Measurements from ENCODE around the gene ROBO1. TPM values are rescaled to one million over a fixed set of nuclear protein-coding genes. Genes with fewer than 3 reads are reported as not detected.

The ROBO1 gene
- total RNA-seq, 1 donor from 2014 or later, result 71.7 TPM

DNA sequence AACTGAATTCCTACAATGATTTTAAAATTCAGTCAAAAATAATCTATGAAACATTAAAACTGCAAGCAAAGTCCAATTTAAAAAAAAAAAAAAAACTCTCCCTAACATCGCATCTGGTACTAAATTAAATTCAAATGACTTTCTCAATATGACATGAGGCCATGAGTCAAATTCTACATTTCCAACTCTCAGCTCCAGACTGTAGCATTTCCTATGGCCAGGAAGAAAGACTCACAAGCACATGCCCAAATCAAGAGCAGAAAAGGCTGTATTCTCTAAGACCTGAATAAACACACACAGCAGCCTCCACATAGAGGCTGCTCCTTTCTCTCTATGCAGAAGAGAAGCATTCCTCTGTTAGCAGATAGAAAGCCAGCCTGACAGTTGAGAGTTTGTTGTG lies 729.2 kb downstream of the ROBO1 start:
- FAIRE-seq (no peak), DNase-seq (ENCODE audit: low read depth) (no peak)
- Histone ChIP-seq H3K79me2 (ENCODE audit: insufficient read depth, low read length) (no peaks in the 10 kb centered on the region), H2AFZ (ENCODE audit: low read depth, low read length) (no peak overlapping the region), H3K27ac (ENCODE audit: low read depth, low read length) (no peak overlapping the region), H3K9me3 (ENCODE audit: insufficient read depth, low read depth, low read length) (no peaks in the 10 kb centered on the region), H3K36me3 (ENCODE audit: insufficient read depth, low read length) (no peaks in the 10 kb centered on the region), H4K20me1 (ENCODE audit: insufficient read depth, low read length) (no peaks in the 10 kb centered on the region), H3K9ac (ENCODE audit: low read length) (no peak overlapping the region), H3K4me3 (ENCODE audit: insufficient read depth, low read depth, low read length) (no peak overlapping the region), H3K4me1 (ENCODE audit: insufficient read depth, low read length) (peaks cover 3% of the 10 kb centered on the region), H3K27me3 (ENCODE audit: insufficient read depth, low read length) (no peaks in the 10 kb centered on the region), H3K4me2 (ENCODE audit: low read length) (no peak overlapping the region)
- TF ChIP-seq EZH2 (IDR thresholded peaks at IDR 0.05; ENCODE audit: insufficient read depth, low read length), result no peak
- TF ChIP-seq, protein P1, sequence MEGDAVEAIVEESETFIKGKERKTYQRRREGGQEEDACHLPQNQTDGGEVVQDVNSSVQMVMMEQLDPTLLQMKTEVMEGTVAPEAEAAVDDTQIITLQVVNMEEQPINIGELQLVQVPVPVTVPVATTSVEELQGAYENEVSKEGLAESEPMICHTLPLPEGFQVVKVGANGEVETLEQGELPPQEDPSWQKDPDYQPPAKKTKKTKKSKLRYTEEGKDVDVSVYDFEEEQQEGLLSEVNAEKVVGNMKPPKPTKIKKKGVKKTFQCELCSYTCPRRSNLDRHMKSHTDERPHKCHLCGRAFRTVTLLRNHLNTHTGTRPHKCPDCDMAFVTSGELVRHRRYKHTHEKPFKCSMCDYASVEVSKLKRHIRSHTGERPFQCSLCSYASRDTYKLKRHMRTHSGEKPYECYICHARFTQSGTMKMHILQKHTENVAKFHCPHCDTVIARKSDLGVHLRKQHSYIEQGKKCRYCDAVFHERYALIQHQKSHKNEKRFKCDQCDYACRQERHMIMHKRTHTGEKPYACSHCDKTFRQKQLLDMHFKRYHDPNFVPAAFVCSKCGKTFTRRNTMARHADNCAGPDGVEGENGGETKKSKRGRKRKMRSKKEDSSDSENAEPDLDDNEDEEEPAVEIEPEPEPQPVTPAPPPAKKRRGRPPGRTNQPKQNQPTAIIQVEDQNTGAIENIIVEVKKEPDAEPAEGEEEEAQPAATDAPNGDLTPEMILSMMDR (IDR thresholded peaks at IDR 0.05; ENCODE audit: insufficient read depth, low read depth, low read length), result no peak
- no peaks in the 10 kb centered on the region for H3K9me3 Mint-ChIP-seq (ENCODE audit: unreplicated experiment)
- H3K36me3 Mint-ChIP-seq (ENCODE audit: low read depth, unreplicated experiment), result no peaks in the 10 kb centered on the region
- no peak overlapping the region for H3K4me3 Mint-ChIP-seq (ENCODE audit: unreplicated experiment)
- H3K27me3 Mint-ChIP-seq (ENCODE audit: low read depth, unreplicated experiment), result no peaks in the 10 kb centered on the region
- H3K27ac Mint-ChIP-seq (ENCODE audit: unreplicated experiment), result no peak overlapping the region
- peaks cover 10% of the 10 kb centered on the region for H3K4me1 Mint-ChIP-seq (ENCODE audit: low read depth, unreplicated experiment)

DNA sequence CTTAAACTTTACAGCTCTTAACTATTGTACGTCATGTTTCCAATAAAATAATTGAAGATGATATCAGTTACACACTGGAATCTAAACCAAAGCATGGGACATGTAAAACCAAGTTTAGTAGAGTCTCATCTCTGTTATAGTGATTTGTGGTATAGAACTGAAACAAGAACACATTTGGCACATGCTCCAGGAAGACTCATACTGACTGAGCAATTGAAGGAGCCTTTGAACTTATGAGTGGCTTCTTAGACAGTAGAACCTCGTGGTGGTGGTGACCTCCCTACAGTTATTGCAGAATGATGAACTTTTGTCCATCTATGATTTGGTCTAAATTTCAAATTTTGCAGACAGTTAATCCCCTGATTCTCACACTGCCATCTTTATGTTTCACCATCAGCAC lies 729.7 kb downstream of the ROBO1 start:
- Histone ChIP-seq H3K27me3 (ENCODE audit: insufficient read depth, low read length) (no peaks in the 10 kb centered on the region), H3K4me3 (ENCODE audit: insufficient read depth, low read depth, low read length) (no peak overlapping the region), H3K9me3 (ENCODE audit: insufficient read depth, low read depth, low read length) (no peaks in the 10 kb centered on the region), H3K36me3 (ENCODE audit: insufficient read depth, low read length) (no peaks in the 10 kb centered on the region), H3K4me2 (ENCODE audit: low read length) (no peak overlapping the region), H4K20me1 (ENCODE audit: insufficient read depth, low read length) (no peaks in the 10 kb centered on the region), H3K27ac (ENCODE audit: low read depth, low read length) (no peak overlapping the region), H2AFZ (ENCODE audit: low read depth, low read length) (no peak overlapping the region), H3K9ac (ENCODE audit: low read length) (no peak overlapping the region), H3K4me1 (ENCODE audit: insufficient read depth, low read length) (peaks cover 7% of the 10 kb centered on the region), H3K79me2 (ENCODE audit: insufficient read depth, low read length) (no peaks in the 10 kb centered on the region)
- FAIRE-seq (no peak), DNase-seq (ENCODE audit: low read depth) (no peak)
- peaks cover 10% of the 10 kb centered on the region for H3K4me1 Mint-ChIP-seq (ENCODE audit: low read depth, unreplicated experiment)
- no peaks in the 10 kb centered on the region for H3K9me3 Mint-ChIP-seq (ENCODE audit: unreplicated experiment)
- H3K27ac Mint-ChIP-seq (ENCODE audit: unreplicated experiment), result no peak overlapping the region
- no peaks in the 10 kb centered on the region for H3K27me3 Mint-ChIP-seq (ENCODE audit: low read depth, unreplicated experiment)
- no peak overlapping the region for H3K4me3 Mint-ChIP-seq (ENCODE audit: unreplicated experiment)
- no peaks in the 10 kb centered on the region for H3K36me3 Mint-ChIP-seq (ENCODE audit: low read depth, unreplicated experiment)
- TF ChIP-seq, protein P1 (IDR thresholded peaks at IDR 0.05; ENCODE audit: insufficient read depth, low read depth, low read length), result no peak
- no peak for TF ChIP-seq EZH2 (IDR thresholded peaks at IDR 0.05; ENCODE audit: insufficient read depth, low read length)

- Histone ChIP-seq H3K79me2 (ENCODE audit: insufficient read depth, low read length) (no peaks in the 10 kb centered on the region), H4K20me1 (ENCODE audit: insufficient read depth, low read length) (no peaks in the 10 kb centered on the region), H3K36me3 (ENCODE audit: insufficient read depth, low read length) (no peaks in the 10 kb centered on the region), H3K4me2 (ENCODE audit: low read length) (no peak overlapping the region), H3K27ac (ENCODE audit: low read depth, low read length) (no peak overlapping the region), H3K9ac (ENCODE audit: low read length) (no peak overlapping the region), H3K4me3 (ENCODE audit: insufficient read depth, low read depth, low read length) (no peak overlapping the region), H3K4me1 (ENCODE audit: insufficient read depth, low read length) (peaks cover 4% of the 10 kb centered on the region), H2AFZ (ENCODE audit: low read depth, low read length) (no peak overlapping the region), H3K9me3 (ENCODE audit: insufficient read depth, low read depth, low read length) (no peaks in the 10 kb centered on the region), H3K27me3 (ENCODE audit: insufficient read depth, low read length) (no peaks in the 10 kb centered on the region)
- peaks cover 4% of the 10 kb centered on the region for H3K4me1 Mint-ChIP-seq (ENCODE audit: low read depth, unreplicated experiment)
- DNase-seq (ENCODE audit: low read depth), result peak; percentile 35
- H3K27me3 Mint-ChIP-seq (ENCODE audit: low read depth, unreplicated experiment), result no peaks in the 10 kb centered on the region
- no peak overlapping the region for H3K4me3 Mint-ChIP-seq (ENCODE audit: unreplicated experiment)
- no peak overlapping the region for H3K27ac Mint-ChIP-seq (ENCODE audit: unreplicated experiment)
- peak; percentile 78 for FAIRE-seq
- TF ChIP-seq, protein P1 (IDR thresholded peaks at IDR 0.05; ENCODE audit: insufficient read depth, low read depth, low read length), result peak; percentile 63
- no peak for TF ChIP-seq EZH2 (IDR thresholded peaks at IDR 0.05; ENCODE audit: insufficient read depth, low read length)
- H3K36me3 Mint-ChIP-seq (ENCODE audit: low read depth, unreplicated experiment), result no peaks in the 10 kb centered on the region
- no peaks in the 10 kb centered on the region for H3K9me3 Mint-ChIP-seq (ENCODE audit: unreplicated experiment)
These were observed 735.0 kb downstream of the ROBO1 start for GRCh38 chr3:79032686-79033318.
